ENCODE results near the gene SELL.
"Not testable (repeated sequence)": the region's sequence is repeated elsewhere in the genome, so short reads cannot be mapped to it uniquely, and the experiment has no call there.

GRCh38 chr1:169667699-169668596, 43.5 kb downstream of the SELL start:
- not testable (repeated sequence) for TF ChIP-seq CTCF (conservative IDR thresholded peaks at IDR 0.05; ENCODE audit: low read depth, low read length); EZH2 (IDR thresholded peaks at IDR 0.05; ENCODE audit: borderline replicate concordance, low read depth, low read length, poor library complexity, severe bottlenecking)
